Forelimb muscle (tissue), 1 donor: ENCODE measurements around the gene FDPS. TPM values are rescaled to one million over a fixed set of nuclear protein-coding genes. Genes with fewer than 3 reads are reported as not detected.
"Not testable (repeated sequence)": the region's sequence is repeated elsewhere in the genome, so short reads cannot be mapped to it uniquely, and the experiment has no call there.

ENCODE experiments used
- DNase-seq: peaks from one replicate; pipeline ENCODE4 v3.0.0-alpha.2; 2013; ENCODE audit warnings: low read depth
- polyA plus RNA-seq: library from polyadenylated mRNA; unstranded; fragments of 120-200 nt; gene quantifications from one replicate; pipeline ENCODE4 v1.2.1, GENCODE V29; 2013; ENCODE audit not compliant: insufficient read length

Gene FDPS
- polyA plus RNA-seq, 1 donor = 115 TPM

DNA sequence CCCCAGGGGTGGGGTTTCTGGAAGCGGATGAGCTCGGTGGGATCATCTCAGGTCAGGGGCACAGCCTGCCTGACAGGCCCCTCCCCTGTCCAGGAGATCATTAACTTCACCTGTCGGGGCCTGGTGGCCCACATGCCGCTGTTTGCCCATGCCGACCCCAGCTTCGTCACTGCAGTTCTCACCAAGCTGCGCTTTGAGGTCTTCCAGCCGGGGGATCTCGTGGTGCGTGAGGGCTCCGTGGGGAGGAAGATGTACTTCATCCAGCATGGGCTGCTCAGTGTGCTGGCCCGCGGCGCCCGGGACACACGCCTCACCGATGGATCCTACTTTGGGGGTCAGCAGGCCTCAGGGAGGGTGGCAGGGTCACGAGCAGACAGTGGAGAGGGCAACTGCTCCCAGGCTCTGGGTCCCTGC lies 23.0 kb upstream of the FDPS start:
- no peak for DNase-seq

DNA sequence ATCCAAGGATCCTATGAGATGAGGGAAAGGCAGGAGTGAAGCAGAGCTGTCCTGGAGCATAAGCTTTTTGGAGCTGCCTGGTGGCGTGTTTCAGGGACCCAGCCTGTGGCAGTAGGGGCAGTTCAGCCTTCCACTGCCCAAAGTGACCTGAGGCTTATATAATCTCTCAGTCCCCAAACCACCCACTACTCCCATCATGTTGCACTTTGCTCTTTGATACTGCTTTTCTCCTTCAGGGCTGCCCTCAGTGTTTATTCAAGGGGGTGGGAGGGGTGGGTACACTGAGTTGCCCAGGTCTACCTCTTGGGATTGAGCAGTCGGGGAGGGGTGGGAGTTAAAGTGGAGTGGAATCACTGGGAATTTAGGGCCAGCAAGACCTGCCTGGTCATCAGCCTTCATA lies 22.1 kb upstream of the FDPS start:
- DNase-seq = no peak

DNA sequence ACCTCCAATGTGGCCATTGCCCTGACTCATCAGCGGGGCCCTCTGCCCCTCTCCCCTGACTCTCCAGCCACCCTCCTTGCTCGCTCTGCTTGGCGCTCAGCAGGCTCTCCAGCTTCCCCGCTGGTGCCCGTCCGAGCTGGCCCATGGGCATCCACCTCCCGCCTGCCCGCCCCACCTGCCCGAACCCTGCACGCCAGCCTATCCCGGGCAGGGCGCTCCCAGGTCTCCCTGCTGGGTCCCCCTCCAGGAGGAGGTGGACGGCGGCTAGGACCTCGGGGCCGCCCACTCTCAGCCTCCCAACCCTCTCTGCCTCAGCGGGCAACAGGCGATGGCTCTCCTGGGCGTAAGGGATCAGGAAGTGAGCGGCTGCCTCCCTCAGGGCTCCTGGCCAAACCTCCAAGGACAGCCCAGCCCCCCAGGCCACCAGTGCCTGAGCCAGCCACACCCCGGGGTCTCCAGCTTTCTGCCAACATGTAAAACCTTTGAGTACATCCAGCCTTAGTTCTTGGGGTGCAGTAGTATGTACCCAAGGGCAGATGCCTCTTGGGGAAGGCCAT lies 20.6 kb upstream of the FDPS start:
- DNase-seq = no peak

DNA sequence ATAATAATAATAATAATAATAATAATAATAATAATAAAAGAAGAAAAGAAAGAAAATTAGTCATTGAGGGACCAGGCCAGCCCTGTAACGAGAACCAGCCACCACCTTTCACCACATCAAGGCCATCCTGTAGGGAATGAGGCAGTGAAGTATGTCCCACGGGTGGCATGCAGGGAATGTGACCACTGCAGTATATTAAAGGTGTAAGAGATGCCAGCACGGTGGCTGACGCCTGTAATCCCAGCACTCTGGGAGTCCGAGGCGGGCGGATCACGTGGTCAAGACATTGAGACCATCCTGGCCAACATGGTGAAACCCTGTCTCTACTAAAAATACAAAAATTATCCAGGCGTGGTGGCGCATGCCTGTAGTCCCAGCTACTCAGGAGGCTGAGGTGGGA lies 17.7 kb upstream of the FDPS start:
- DNase-seq = not testable (repeated sequence)

DNA sequence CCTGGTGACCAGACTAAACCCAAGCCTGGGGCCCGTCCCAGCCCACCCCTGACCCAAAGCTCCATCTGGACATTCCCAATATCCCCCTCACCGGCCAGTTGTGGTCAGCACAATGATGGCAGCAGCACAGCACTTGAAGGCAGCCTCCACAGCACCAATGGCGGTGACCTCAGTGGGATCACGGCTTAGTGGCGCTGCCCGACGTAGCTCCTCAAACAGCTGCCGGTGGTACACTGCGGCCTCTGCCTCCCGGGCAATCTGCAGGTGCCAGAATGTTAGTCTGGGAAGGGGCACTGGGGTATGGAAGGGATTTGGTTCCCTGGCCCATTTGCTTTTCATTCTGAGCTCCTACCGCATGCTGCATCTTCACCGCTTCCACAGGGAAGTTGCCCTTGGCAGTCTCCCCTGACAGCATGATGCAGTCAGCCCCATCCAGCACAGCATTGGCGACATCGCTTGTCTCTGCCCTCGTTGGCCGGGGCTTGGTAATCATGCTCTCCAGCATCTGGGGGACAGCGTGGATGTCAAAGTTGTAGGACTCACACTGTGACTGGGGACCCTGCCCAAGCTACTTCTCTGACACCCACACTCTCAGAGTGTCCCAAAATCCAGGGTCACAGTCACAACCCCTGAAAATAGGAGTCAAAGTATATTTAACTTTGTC lies 15.4 kb upstream of the FDPS start:
- no peak for DNase-seq

DNA sequence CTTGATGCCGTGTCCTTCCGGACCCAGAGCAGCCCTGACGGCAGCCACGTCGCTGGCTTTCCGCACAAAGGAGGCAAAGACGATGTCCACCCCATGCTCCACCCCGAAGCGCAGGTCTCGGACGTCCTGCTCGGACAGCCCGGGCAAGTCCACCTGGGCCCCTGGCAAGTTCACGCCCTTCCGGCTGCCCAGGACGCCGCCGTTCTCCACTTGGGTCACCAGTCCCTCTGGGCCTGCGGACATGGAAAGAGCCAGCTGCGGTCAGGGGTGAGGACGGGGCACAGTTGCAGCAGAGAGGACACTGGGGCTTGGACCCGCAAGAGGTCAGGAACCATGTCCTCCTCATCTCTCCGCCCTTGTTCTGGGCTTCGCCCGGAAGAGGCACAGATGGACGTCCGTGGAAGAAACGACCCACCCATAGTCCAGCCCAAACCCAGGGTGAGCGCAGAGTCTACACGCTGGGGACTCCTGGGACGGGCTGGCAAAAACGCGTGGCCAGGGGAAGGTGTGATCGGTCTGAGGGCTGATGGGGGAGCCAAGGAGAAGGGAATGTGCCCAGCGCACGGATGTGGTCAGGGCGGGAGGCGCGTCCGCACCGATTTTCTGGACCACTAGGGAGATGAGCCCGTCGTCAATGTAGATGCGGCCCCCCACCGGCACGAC lies 14.0 kb upstream of the FDPS start:
- no peak for DNase-seq

DNA sequence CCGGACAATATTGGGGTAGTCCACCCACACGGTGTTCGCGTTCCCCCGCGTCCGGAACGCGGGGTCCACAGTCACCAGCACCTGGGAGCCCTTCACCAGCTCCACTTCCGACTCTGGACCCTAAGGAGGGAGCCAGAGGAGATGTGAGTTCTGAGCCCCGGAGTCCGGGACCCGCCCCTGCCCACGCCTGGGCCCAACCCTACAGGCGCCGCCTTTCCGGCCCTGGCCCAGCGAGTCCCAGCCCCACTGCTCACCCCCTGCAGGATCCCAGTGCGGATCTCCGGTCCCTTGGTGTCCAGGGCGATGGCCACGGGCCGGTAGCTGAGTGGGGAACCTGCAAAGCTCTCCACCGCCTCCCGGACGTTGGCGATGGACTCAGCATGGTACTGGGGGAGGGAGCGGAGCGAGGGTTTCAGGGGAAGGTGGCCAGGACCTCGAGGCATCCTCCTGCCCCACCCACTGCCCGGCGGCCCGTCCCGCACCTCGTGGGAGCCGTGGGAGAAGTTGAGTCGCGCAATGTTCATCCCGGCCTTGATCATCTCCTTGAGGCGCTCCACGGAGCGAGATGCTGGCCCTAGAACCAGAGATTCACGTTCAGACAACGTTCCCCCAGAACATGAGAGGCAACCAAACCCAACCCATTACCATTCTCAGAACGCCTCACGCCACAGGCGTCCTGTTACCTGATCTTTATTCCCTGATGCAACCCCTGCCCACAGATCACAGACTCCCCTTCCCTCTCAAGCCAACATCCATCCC lies 13.3 kb upstream of the FDPS start:
- no peak for DNase-seq

DNA sequence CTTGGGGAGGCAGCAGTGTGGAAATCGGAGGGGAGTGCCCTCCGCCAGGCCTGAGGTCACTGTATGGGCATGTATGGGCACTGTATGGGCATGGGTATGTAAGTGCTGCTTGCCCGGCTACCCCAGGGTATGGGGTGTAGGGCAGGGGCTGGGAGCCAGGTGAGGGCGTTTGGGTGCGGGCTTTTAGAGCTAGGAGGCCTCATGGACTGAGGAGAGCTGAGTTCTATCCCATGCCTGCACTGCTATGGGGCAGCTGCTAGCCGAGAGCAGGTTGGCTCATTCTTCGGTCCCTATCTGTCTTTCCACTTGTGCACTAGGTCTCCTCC lies 12.8 kb upstream of the FDPS start:
- DNase-seq = no peak

DNA sequence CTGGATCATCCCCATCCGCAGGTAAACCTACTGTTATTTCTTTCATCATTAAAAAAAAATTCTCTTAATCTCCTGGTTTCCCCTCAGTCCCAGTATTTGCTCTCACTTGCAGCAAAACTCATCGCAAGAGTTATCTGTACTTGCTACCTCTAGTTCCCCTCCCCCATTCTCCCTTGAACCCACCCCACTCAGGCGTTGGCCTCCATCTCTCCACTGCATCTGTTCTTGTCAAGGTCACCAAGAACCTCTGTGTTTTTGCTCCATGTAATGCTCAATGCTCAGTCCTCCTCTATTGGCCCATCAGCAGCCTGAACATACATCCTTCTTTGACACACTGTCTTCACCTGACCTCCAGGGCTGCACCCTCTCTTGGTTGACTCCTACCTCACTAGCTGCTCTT lies 12.0 kb upstream of the FDPS start:
- DNase-seq = no peak

DNA sequence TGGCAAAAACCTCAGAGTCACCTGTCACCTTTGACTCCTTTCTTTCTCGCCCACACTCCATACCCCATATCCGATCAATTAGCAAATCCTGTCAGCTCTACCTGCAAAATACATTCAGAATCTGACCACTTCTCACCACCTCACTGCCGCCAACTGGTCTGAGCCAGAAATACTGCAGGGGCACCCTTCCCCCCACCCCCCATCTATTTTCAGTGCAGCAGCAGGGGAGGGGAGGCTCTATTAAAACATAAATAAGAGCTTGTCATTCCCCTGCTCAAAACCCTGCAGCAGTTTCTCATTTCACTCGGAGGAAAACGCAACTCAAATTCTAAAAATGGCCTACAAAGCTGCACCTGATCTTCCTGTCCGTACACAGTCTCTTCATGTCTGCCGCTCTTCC lies 11.3 kb upstream of the FDPS start:
- no peak for DNase-seq

DNA sequence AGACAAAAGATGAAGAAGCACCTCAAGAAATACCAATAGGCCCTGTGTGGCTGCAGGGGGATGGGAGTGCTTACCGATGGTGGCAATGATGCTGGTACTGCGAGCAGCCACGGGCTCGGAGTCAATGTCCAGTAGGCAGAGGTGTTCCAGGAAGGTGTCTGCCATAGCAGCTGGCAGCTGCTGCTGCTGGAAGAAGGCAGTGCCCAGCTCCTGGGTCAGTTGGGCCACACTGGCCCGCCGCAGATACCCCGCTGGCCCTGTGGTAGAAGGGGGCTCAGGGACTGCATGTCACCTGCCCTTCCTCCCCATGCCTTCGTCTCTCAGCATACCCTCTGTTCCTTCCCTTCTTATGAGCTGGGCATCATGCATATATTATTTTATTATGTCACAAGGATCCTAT lies 8.6 kb upstream of the FDPS start:
- DNase-seq = no peak

DNA sequence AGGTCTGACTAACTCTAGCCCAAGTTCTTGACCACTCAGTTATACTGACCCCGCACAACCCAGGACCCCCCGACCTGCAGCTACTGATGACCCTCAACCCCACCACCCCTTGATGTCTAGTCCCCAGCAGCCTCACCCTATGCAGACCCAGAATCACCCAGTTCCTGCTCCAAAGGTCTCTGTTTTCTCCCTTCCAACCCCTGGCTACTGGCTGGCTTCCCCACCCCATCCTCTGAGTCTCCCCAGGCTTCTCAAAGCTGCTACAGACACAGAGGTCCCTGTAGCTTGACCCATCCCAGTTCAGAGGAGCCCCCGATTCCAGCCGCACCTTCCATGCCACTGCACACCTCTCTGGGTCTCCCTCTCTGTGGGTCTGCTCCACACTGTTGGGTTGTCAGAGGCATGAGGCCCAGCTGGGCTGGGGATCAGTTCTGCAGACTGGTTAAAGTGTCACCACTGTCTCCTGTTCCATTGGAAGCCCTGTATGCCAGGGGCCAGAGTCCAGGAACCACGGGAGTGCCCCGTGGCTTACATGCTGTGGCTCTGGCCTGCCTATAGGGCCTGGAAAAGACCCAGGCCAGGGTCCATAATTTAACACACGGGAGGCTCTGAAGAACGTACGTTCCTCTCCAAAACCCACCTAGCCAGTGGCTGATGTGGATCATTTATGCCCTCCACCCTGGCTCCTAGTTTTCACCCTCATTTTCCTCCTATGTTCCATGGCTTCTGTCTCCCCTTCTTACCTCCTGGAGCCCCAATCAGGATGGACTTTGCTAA lies 7.9 kb upstream of the FDPS start:
- no peak for DNase-seq

DNA sequence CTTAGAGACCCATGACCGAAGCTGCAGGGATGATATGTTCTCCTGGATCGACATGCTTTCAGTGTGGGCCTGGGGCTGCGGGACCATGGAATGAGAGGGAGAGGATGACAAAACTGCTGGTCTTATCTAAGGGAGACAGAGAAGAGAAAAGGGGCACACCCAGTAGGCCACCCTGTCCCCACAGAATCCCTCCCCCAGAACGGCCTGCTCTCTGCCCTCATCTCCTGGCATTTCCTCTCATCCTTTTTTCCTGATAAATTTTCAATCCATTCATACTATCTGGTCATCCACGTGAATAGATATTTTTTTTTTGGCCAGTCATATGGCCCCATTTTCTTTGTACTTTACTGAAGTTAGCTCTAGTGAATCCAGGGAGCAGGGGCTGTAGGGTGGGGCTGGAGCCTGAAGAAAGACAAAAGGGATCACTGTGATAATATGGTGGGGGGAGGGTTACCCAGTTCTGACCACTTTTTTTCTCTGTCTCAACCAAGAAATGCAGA lies 7.3 kb upstream of the FDPS start, which contains the start of gene PKLR:
Gene PKLR (minus strand): TSS at position 97 of the 500 bp plus-strand sequence. CDS start 43 bp downstream, at position 54.
- DNase-seq = no peak

DNA sequence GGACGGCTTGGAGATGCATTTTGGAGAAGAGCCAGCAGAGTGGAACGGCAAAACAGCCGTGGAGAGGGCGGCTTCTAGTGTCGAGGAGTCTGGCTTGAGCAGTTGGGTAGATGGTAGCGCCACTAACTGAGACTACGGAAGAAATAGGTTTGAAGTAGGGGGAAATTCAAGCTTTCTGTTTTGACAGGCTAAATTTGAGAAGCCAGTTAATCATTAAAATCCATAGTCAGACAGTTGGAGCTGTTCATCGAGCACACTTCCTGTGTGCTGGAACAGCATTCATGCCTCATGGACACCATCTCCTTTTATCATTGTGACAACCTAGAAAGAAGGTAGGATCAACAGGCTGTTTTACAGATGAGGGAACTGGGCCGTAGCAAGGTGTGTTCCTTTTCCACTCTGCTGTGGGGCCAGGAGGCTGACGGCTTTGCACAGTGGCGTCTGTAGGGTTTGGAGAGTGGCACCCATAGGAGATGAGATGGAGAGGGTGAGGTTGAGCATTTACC lies 4.1 kb upstream of the FDPS start:
- no peak for DNase-seq

DNA sequence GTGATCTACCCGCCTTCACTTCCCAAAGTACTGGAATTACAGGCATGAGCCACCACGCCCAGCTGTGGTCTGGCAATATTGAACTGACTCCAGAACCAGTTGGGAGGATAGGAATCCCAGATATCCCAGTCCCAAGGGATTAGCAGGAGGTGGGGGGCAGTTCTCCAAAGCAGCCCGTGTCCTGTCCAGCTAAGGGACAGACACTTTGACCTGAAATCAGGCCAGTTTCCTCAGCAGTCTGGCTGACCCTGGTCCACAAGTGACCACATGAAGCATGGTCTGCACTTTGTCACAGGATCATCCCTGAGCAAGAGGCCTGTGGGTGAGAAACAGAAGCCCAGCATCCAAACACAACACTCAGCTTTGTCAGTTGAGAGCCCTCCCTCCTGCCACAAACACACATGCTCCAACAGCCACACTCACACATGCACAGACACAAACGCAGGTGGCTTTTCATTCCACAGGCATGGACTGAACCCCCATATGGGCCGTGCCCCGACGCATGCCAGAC lies 2.7 kb upstream of the FDPS start:
- no peak for DNase-seq

DNA sequence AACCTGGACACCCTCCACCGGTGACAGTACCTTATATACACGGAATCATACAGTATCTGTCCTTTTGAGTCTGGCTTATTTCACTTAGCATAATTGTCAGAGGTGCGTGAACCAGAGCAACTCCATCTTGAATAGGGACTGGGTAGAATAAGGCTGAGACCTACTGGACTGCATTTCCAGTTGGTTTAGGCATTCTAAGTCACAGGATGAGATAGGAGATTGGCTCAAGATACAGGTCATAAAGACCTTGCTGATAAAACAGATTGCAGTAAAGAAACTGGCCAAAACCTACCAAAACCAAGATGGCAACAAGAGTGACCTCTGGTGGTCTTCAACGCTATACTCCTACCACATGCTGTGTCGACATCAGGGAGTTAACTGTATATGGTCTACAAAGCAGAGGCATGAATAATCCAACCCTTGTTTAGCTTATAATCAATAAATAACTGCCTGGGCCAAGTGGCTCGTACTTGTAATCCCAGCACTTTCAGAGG lies 1.4 kb upstream of the FDPS start:
- DNase-seq = no peak

DNA sequence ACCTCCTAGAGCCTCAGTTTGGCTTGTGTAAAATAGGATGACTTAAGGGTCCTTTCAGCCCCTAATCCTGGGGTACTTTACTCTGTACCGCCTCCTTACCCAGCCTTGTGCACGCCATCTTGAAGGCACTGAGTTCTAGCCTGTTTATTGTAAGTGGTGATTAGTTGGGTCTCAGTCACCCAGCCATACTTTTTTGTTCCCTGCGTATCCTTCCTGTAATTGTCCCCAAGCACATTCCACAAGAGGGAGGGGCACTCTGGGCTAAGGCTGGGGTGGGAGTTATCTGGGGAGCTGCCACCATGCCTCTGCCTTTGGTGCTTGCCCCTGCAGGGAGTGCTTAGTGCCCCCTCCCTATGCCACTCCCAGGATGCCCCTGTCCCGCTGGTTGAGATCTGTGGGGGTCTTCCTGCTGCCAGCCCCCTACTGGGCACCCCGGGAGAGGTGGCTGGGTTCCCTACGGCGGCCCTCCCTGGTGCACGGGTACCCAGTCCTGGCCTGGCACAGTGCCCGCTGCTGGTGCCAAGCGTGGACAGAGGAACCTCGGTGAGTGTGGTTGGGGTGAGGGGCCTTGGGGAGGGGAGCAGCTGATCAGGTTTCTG lies 856 bp downstream of the FDPS start:
- no peak for DNase-seq

DNA sequence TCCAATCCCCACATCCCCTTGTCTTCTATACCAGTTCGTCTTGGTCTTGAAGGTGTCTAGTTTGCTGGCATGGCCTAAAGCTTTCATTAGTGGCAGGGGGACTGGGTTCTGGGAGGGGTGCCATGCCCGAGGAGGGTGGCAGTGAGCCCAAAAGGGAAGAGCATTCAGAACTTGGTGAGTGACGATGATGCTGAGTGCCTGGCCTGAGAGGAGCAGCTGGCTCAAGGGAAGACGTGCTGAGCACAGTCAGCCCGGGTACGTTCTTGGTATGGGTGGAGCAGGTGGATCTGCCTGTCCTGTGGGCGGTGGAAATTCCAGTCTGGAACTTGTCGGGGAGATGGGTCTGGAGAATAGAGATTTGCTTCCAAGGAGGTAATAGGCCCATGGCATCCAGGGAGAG lies 4.6 kb downstream of the FDPS start:
- no peak for DNase-seq

DNA sequence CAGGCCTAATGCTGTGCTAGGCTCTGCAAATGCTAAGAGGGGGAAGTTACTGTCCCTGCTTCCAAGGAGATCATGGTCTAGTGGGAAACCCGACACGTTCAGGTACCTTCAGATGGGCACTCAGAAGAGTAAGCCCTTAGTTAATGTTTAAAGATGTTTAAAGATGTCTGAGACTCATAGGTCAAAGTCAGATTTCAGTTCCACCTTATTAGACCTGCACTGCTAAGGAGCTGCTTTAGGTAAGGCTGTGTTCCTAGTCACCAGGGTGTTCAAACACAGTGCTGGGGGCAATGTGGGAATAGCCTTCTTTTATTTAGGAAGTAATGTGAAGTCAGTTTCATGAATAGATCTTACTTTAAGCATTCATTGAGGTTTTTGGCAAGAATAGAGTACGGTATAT lies 8.3 kb downstream of the FDPS start:
- DNase-seq = no peak

DNA sequence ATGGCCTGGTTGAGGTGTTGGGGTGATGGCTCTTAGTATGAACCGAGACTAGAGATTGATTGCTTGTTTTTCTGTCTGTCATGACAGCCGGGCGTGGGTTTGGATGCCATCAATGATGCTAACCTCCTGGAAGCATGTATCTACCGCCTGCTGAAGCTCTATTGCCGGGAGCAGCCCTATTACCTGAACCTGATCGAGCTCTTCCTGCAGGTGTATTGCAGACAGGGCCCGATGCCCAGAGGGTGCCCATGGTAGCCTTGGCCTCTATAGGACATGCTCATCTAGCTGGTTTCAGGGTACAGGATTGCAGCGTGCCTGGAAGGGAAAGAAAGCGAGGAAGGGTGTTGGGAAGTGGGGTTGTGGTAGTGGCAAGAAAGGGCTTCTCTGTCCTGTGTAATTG lies 9.4 kb downstream of the FDPS start:
- no peak for DNase-seq

DNA sequence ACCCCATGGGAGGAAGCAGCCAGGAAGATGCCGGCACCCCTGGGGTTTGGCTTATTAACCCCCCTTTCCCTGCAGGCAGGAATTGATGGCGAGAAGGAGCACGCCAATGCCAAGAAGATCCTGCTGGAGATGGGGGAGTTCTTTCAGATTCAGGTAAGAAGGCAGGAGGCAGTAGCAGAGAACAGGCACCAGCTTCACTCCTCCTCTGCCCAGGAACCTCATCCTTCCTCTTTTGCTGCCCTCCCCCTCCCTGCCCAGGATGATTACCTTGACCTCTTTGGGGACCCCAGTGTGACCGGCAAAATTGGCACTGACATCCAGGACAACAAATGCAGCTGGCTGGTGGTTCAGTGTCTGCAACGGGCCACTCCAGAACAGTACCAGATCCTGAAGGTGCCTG lies 10.9 kb downstream of the FDPS start:
- no peak for DNase-seq
